GM18502 (cell line): ENCODE measurements around the gene PLEKHG1.

Experiments
- ATAC-seq: cut with Tn5 transposase; IDR thresholded peaks from one replicate; pipeline ENCODE4 v1.9.1; 2021; ENCODE audit warnings: mild to moderate bottlenecking; ENCODE audit not compliant: unreplicated experiment, poor library complexity

The PLEKHG1 gene

GRCh38 chr6:150588888-150589499 lies 10.7 kb upstream of the PLEKHG1 start:
- ATAC-seq: no peak

- ATAC-seq: no peak
Measured at GRCh38 chr6:150589852-150590251, 9.8 kb upstream of the PLEKHG1 start.

GRCh38 chr6:150590446-150590845 lies 9.2 kb upstream of the PLEKHG1 start:
- ATAC-seq: no peak

GRCh38 chr6:150592377-150592995 lies 7.2 kb upstream of the PLEKHG1 start:
- no peak for ATAC-seq

- ATAC-seq: no peak
Measured at GRCh38 chr6:150593119-150593518, 6.6 kb upstream of the PLEKHG1 start.

- no peak for ATAC-seq
Measured at GRCh38 chr6:150596439-150596838, 3.2 kb upstream of the PLEKHG1 start.

GRCh38 chr6:150598401-150598800 lies 1.3 kb upstream of the PLEKHG1 start:
- no peak for ATAC-seq

GRCh38 chr6:150598858-150599198 lies 857 bp upstream of the PLEKHG1 start:
- ATAC-seq: no peak

GRCh38 chr6:150600010-150600300 lies 270 bp downstream of the PLEKHG1 start:
- ATAC-seq: peak; percentile 20

- peak; percentile 77 for ATAC-seq
Measured at GRCh38 chr6:150600301-150601017, 774 bp downstream of the PLEKHG1 start.

- no peak for ATAC-seq
Measured at GRCh38 chr6:150601439-150601838, 1.8 kb downstream of the PLEKHG1 start.

- ATAC-seq: no peak
Measured at GRCh38 chr6:150603176-150603575, 3.5 kb downstream of the PLEKHG1 start.

- ATAC-seq: no peak
Measured at GRCh38 chr6:150604467-150604866, 4.8 kb downstream of the PLEKHG1 start.

GRCh38 chr6:150605333-150605732 lies 5.6 kb downstream of the PLEKHG1 start:
- ATAC-seq: no peak

- no peak for ATAC-seq
Measured at GRCh38 chr6:150606168-150606591, 6.5 kb downstream of the PLEKHG1 start.

- ATAC-seq: no peak
Measured at GRCh38 chr6:150606647-150607328, 7.1 kb downstream of the PLEKHG1 start.

- no peak for ATAC-seq
Measured at GRCh38 chr6:150607329-150607650, 7.6 kb downstream of the PLEKHG1 start.

- no peak for ATAC-seq
Measured at GRCh38 chr6:150610584-150610983, 10.9 kb downstream of the PLEKHG1 start.

- no peak for ATAC-seq
Measured at GRCh38 chr6:150613269-150613668, 13.6 kb downstream of the PLEKHG1 start.

- ATAC-seq: no peak
Measured at GRCh38 chr6:150615967-150616366, 16.3 kb downstream of the PLEKHG1 start.

GRCh38 chr6:150616586-150616985 lies 16.9 kb downstream of the PLEKHG1 start:
- ATAC-seq: no peak

- no peak for ATAC-seq
Measured at GRCh38 chr6:150617062-150617461, 17.4 kb downstream of the PLEKHG1 start.
